HEK293 (cell line): ENCODE data around the gene PP2D1.

Source experiments
- CTCF ChIP-seq: fragments of 450-650 bp; formaldehyde crosslinking; IDR thresholded peaks from 2 replicates; pipeline ENCODE4 v1.5.1; 2016; ENCODE audit warnings: missing biosample characterization, missing genetic modification characterization
- FEZF1 ChIP-seq: fragments of 450-650 bp; formaldehyde crosslinking; IDR thresholded peaks from 2 replicates; pipeline ENCODE4 v1.5.1; 2016; ENCODE audit warnings: missing biosample characterization, missing genetic modification characterization
- TCF7L2 ChIP-seq: IDR thresholded peaks from 2 replicates; pipeline ENCODE4 v1.6.1; 2011; ENCODE audit warnings: low read depth, mild to moderate bottlenecking, inconsistent platforms, low read length, moderate library complexity, borderline replicate concordance
- YY1 ChIP-seq: fragments of 450-650 bp; formaldehyde crosslinking; IDR thresholded peaks from 2 replicates; pipeline ENCODE4 v1.5.1; 2018; ENCODE audit warnings: missing biosample characterization, missing genetic modification characterization
- ZBTB21 ChIP-seq: fragments of 450-650 bp; formaldehyde crosslinking; IDR thresholded peaks from 2 replicates; pipeline ENCODE4 v1.5.1; 2017; ENCODE audit warnings: missing biosample characterization, missing genetic modification characterization
- ZNF146 ChIP-seq: fragments of 450-650 bp; formaldehyde crosslinking; IDR thresholded peaks from 2 replicates; pipeline ENCODE4 v1.5.1; 2016; ENCODE audit warnings: missing biosample characterization, missing genetic modification characterization
- ZNF274 ChIP-seq, 2 experiments: fragments of 200-500 bp in 1 of 2; fragments of 450-650 bp in 1 of 2; sonication (Bioruptor generic) in 1 of 2; formaldehyde crosslinking in 1 of 2; IDR thresholded peaks; 2 replicates each; pipeline versions ENCODE4 v1.5.1 to v1.6.1; 2014 to 2016; ENCODE audit warnings: borderline replicate concordance in 1 of 2, inconsistent platforms in 1 of 2, low read length in 1 of 2, missing biosample characterization in 1 of 2, missing genetic modification characterization in 1 of 2
- ZNF600 ChIP-seq: fragments of 450-650 bp; formaldehyde crosslinking; IDR thresholded peaks from 2 replicates; pipeline ENCODE4 v1.5.1; 2016; ENCODE audit warnings: missing biosample characterization, missing genetic modification characterization
- ZNF629 ChIP-seq: fragments of 450-650 bp; formaldehyde crosslinking; IDR thresholded peaks from 2 replicates; pipeline ENCODE4 v1.5.1; 2017; ENCODE audit warnings: missing biosample characterization, missing genetic modification characterization
- ZSCAN4 ChIP-seq: fragments of 450-650 bp; formaldehyde crosslinking; IDR thresholded peaks from 2 replicates; pipeline ENCODE4 v1.5.1; 2017; ENCODE audit warnings: missing biosample characterization, missing genetic modification characterization

GRCh38 chr3:19937459-19938294, 74.4 kb downstream of the PP2D1 start:
- TF ChIP-seq CTCF (tag by site-specific recombination) (no peak), YY1 (tag by site-specific recombination) (no peak), ZNF600 (tag by site-specific recombination) (no peak), ZNF146 (tag by site-specific recombination) (no peak), ZNF274 (IDR thresholded peaks at IDR 0.05; ENCODE audit: low read length) (no peak), ZNF274 (tag by site-specific recombination; IDR thresholded peaks at IDR 0.05; ENCODE audit: borderline replicate concordance) (no peak), ZBTB21 (tag by site-specific recombination) (no peak), ZNF629 (tag by site-specific recombination) (no peak), FEZF1 (tag by site-specific recombination) (no peak), ZSCAN4 (no peak), TCF7L2 (no peak)
